ENCODE measurements around the gene TCF19. TPM values are rescaled to one million over a fixed set of nuclear protein-coding genes. Genes with fewer than 3 reads are reported as not detected.

TCF19 gene
- total and polyA plus RNA-seq, 3 donors from 2014 or later: 3.6 to 4.7 (median 3.7) TPM

- H3K4me1 ChIP-seq: peaks cover 4% of the 10 kb centered on the region
- intact Hi-C loops (cut with DNase I; ENCODE audit: low total_unique reads): no loop called here
- TF ChIP-seq CTCF (IDR thresholded peaks at IDR 0.05) (no peak), POLR2A (IDR thresholded peaks at IDR 0.05) (no peak)
- H3K4me3 ChIP-seq: no peak overlapping the region
- 89 to 90% methylated on average over 2 of the region's 2 CpGs for WGBS, 2 donors
- H3K27ac ChIP-seq: no peak overlapping the region
- no peaks in the 10 kb centered on the region for H3K36me3 ChIP-seq (ENCODE audit: low read depth, missing control alignments)
- no peaks in the 10 kb centered on the region for H3K9me3 ChIP-seq
- no peak for DNase-seq
- H3K27me3 ChIP-seq: no peaks in the 10 kb centered on the region
These were observed 47.2 kb downstream of the TCF19 start for GRCh38 chr6:31205638-31206037.

DNA sequence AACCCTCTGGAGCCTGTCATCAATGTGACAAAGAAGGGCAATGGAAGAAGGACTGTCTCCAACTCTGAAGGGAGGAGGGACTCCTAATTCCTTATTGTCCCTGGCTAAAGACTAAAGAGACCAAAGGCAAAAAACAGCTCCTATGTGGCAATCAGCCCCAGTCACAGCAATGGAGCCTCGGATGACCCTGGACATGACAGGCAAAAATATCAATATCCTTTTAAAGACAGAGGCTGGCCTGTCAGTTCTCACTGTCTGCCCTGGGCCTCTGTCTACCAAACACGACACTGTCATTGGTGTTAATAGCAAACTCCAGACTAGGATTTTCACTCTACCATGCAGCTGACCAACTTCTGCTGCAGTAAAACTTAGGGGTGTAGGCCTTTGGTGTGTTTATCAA is 50.1 kb downstream of the TCF19 start:
- no peak for TF ChIP-seq POLR2A (IDR thresholded peaks at IDR 0.05)
- TF ChIP-seq CTCF (IDR thresholded peaks at IDR 0.05): no peak
- Histone ChIP-seq H3K27ac (no peak overlapping the region), H3K9me3 (no peaks in the 10 kb centered on the region), H3K36me3 (ENCODE audit: low read depth, missing control alignments) (no peaks in the 10 kb centered on the region), H3K4me3 (no peak overlapping the region), H3K27me3 (no peaks in the 10 kb centered on the region), H3K4me1 (no peaks in the 10 kb centered on the region)
- no peak for DNase-seq
- intact Hi-C loops (cut with DNase I; ENCODE audit: low total_unique reads): no loop called here
- 63 to 93% methylated on average over 2 of the region's 2 CpGs for WGBS, 2 donors

GRCh38 chr6:31209137-31209536 is 50.7 kb downstream of the TCF19 start:
- intact Hi-C loops (cut with DNase I; ENCODE audit: low total_unique reads): no loop called here
- H3K27me3 ChIP-seq: no peaks in the 10 kb centered on the region
- WGBS, 2 donors: 46 to 66% methylated on average over 2 of the region's 2 CpGs
- no peak for TF ChIP-seq POLR2A (IDR thresholded peaks at IDR 0.05)
- TF ChIP-seq CTCF (IDR thresholded peaks at IDR 0.05): no peak
- H3K36me3 ChIP-seq (ENCODE audit: low read depth, missing control alignments): no peaks in the 10 kb centered on the region
- no peak overlapping the region for H3K4me3 ChIP-seq
- no peak for DNase-seq
- no peaks in the 10 kb centered on the region for H3K4me1 ChIP-seq
- no peaks in the 10 kb centered on the region for H3K9me3 ChIP-seq
- H3K27ac ChIP-seq: no peak overlapping the region

- intact Hi-C loops (cut with DNase I; ENCODE audit: low total_unique reads): no loop called here
- Histone ChIP-seq H3K4me3 (no peak overlapping the region), H3K27ac (no peak overlapping the region), H3K27me3 (no peaks in the 10 kb centered on the region), H3K4me1 (no peaks in the 10 kb centered on the region), H3K9me3 (no peaks in the 10 kb centered on the region), H3K36me3 (ENCODE audit: low read depth, missing control alignments) (no peaks in the 10 kb centered on the region)
- 39 to 45% methylated on average over 6 of the region's 6 CpGs for WGBS, 2 donors
- no peak for DNase-seq
- no peak for TF ChIP-seq CTCF (IDR thresholded peaks at IDR 0.05)
- TF ChIP-seq POLR2A (IDR thresholded peaks at IDR 0.05): no peak
These were observed 51.7 kb downstream of the TCF19 start for GRCh38 chr6:31210123-31210522.

DNA sequence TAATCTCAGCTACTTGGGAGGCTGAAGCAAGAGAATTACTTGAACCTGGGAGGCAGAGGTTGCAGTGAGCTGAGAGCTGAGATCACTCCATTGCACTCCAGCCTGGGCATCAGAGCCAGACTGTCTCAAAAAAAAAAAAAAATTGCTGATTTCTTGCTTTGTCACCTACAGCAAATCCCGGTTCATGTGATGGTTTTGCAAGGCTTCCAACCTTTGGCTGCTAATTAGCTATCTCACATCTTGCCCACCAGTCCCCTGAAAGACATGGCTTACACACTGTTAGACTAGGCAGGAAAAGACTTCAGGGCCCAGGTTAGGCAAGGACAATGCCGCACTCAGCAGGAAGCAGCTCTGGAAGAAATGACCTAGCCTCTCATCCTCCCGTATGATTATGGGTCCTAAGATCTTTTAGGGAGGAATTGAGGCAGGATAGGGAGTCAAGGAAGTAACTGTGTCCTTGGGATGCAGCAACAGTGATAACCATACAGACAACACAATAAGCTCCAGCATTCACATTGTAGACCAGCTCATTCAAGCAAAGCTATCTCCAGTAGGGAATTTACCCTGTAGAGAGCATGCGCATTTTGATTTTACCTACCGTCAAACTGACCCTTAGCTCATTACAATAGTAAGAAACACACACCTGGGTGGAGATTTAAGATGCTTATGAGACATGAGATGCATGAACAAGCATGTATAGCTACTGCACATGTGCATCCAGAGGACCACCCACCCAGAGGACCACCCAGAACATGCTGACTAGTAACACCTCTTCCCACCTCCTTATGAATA is 52.5 kb downstream of the TCF19 start:
- intact Hi-C loops (cut with DNase I; ENCODE audit: low total_unique reads): no loop called here
- no peak overlapping the region for H3K4me3 ChIP-seq
- H3K4me1 ChIP-seq: no peaks in the 10 kb centered on the region
- WGBS, 2 donors: 63 to 90% methylated on average over 5 of the region's 5 CpGs
- H3K27me3 ChIP-seq: no peaks in the 10 kb centered on the region
- no peaks in the 10 kb centered on the region for H3K36me3 ChIP-seq (ENCODE audit: low read depth, missing control alignments)
- H3K27ac ChIP-seq: no peak overlapping the region
- DNase-seq: no peak
- TF ChIP-seq POLR2A (IDR thresholded peaks at IDR 0.05) (no peak), CTCF (IDR thresholded peaks at IDR 0.05) (no peak)
- no peaks in the 10 kb centered on the region for H3K9me3 ChIP-seq
